ENCODE data around the gene PIK3C2B. TPM values are rescaled to one million over a fixed set of nuclear protein-coding genes. Genes with fewer than 3 reads are reported as not detected.

The PIK3C2B gene
- total and polyA plus RNA-seq, 2 of the 8 experiments (the other 6 are each of a cell fraction or from before 2014, with no cell fraction given), result 20.4 to 36.7 TPM

DNA sequence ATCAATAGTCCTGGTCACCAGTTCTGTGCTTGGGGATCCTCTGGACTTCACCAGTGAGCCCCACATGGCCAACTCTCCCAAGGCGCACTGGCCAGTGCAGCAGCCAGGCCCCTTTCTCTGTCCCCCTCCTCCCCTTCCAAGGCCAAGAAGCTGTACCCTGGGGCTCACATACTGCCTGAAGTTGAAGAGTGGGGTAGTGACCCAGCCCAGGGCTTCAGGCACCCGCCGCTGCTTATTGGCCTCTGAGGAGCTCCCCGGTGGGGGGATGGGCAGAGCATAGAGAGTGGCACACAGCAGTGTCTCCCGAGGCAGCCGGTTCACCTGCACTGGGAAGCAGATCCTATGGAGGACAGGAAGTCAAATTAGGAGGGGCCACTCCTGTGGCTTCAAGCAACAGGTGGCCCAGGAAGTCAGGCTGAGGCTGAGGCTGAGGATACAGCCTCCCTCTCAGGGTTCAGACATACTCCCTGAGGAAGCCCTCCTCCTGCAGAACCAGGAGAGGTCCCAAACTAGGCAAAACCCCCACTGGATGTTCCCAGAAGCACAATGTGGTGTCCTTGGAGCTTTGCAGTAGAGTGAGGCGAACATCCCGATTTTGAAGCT is 44.8 kb downstream of the PIK3C2B start:
- Histone ChIP-seq H4K91ac (replicated peaks; ENCODE audit: insufficient read length, low read length) (peak overlapping the region; percentile 29), H3K36me3 (ENCODE audit: control insufficient read depth in 2 of 4, insufficient read depth in 4 of 4, low read length in 3 of 4) (peaks cover 0 to 2% (median 0%) of the 10 kb centered on the region in 4 experiments; a peak in 2 of 8 replicates), H3K18ac (ENCODE audit: extremely low read depth, low read length) (no peak overlapping the region; the same call in 1 of the 2 replicates), H2BK5ac (ENCODE audit: low read depth, low read length) (peak overlapping the region; percentile 66; the same call in 1 of the 2 replicates), H2BK120ac (replicated peaks; ENCODE audit: low read depth, low read length) (no peak overlapping the region), H3K4ac (replicated peaks; ENCODE audit: insufficient read length, low read depth, low read length) (no peak overlapping the region), H3K27ac (ENCODE audit: low read depth, low read length) (no peak overlapping the region), H2AK5ac (ENCODE audit: low read depth, low read length) (no peak overlapping the region), H4K20me1 (replicated peaks in 1 of 2; ENCODE audit: control insufficient read depth in 1 of 2, insufficient read depth in 2 of 2, low read length in 2 of 2) (peaks cover 0 to 2% of the 10 kb centered on the region in 2 experiments), H4K5ac (ENCODE audit: insufficient read length, low read depth, low read length) (no peak overlapping the region), H3K9me3 (ENCODE audit: insufficient read depth in 2 of 2, low read depth in 1 of 2, low read length in 1 of 2) (no peaks in the 10 kb centered on the region; a peak in 1 of 4 replicates), H4K8ac (ENCODE audit: extremely low read depth, insufficient read depth, low read length) (no peak overlapping the region), H2BK12ac (ENCODE audit: low read depth, low read length) (0 out of 2 replicates have a peak overlapping the region, but pooled peaks have one; percentile 33), H2BK15ac (ENCODE audit: low read length) (no peak overlapping the region), H2BK20ac (ENCODE audit: low read length) (no peak overlapping the region), H3K79me2 (ENCODE audit: control insufficient read depth in 1 of 2, insufficient read depth in 2 of 2, low read length in 2 of 2) (no peaks in the 10 kb centered on the region), H3K4me1 (replicated peaks in 1 of 4; ENCODE audit: control insufficient read depth in 3 of 4, insufficient read depth in 4 of 4, low read length in 3 of 4) (peaks cover 6 to 25% (median 13%) of the 10 kb centered on the region in 4 experiments), H3K27me3 (replicated peaks in 1 of 4; ENCODE audit: control insufficient read depth in 3 of 4, extremely low read depth in 1 of 4, insufficient read depth in 3 of 4, low read length in 3 of 4) (no peaks in the 10 kb centered on the region), H3K79me1 (ENCODE audit: low read depth, low read length) (no peaks in the 10 kb centered on the region), H3K4me2 (ENCODE audit: insufficient read depth in 1 of 2, low read depth in 2 of 2, low read length in 2 of 2) (no peak overlapping the region), H3K23ac (ENCODE audit: insufficient read length) (no peak overlapping the region), H3K9ac (replicated peaks in 1 of 4; ENCODE audit: extremely low read depth in 1 of 4, low read depth in 3 of 4, low read length in 3 of 4) (no peak overlapping the region), H3K23me2 (ENCODE audit: low read depth, low read length) (no peaks in the 10 kb centered on the region), H3K14ac (ENCODE audit: insufficient read length) (no peak overlapping the region), H2AFZ (ENCODE audit: low read length) (no peak overlapping the region), H3K56ac (replicated peaks; ENCODE audit: insufficient read length, low read depth, low read length) (no peak overlapping the region), H3K4me3 (ENCODE audit: extremely low read depth in 1 of 4, insufficient read depth in 2 of 4, low read depth in 3 of 4, low read length in 4 of 4) (no peak overlapping the region; a peak in 1 of 8 replicates)
- 85% methylated on average over 8 of the region's 8 CpGs; no CpG with 5 or more reads in 1 of the 2 experiments for WGBS, 2 experiments (ENCODE audit: extremely low coverage in 1 of 2, insufficient coverage in 1 of 2, insufficient read length in 1 of 2, insufficient replicate concordance in 2 of 2, low coverage in 1 of 2, low lambda C conversion rate in 2 of 2, missing lambda C conversion rate in 1 of 2)
- CTCF ChIA-PET (ENCODE audit: partially characterized antibody), result interaction anchor here (0.7 to 47.3 kb wide), 8 partner anchors 8 to 357 kb away, joined by 3 to 2124 read pairs (median 4); partner anchors contain the start of genes MDM4 and PIK3C2B
- POLR2A ChIA-PET (ENCODE audit: partially characterized antibody), result interaction anchor here (0.6 to 2.9 kb wide), 6 partner anchors 11 to 58 kb away, joined by 3 to 28 read pairs (median 4); partner anchors contain the start of gene PIK3C2B
- TF ChIP-seq SRF (IDR thresholded peaks at IDR 0.05; ENCODE audit: low read depth, low read length), result no peak
- FAIRE-seq, result no peak
- DNase-seq (ENCODE audit: low read depth in 1 of 2, low spot score in 2 of 2), result no peak
